GM19324 (cell line): ENCODE measurements around the gene DHRSX.
"Not testable (repeated sequence)": the region's sequence is repeated elsewhere in the genome, so short reads cannot be mapped to it uniquely, and the experiment has no call there.

Experiments used
- ATAC-seq: cut with Tn5 transposase; IDR thresholded peaks from one replicate; pipeline ENCODE4 v1.9.1; 2021; ENCODE audit warnings: mild to moderate bottlenecking, moderate library complexity; ENCODE audit not compliant: unreplicated experiment, low FRiP score

Gene DHRSX

GRCh38 chrX:2521092-2521926, 20.5 kb upstream of the DHRSX start:
- peak; percentile 68 for ATAC-seq

DNA sequence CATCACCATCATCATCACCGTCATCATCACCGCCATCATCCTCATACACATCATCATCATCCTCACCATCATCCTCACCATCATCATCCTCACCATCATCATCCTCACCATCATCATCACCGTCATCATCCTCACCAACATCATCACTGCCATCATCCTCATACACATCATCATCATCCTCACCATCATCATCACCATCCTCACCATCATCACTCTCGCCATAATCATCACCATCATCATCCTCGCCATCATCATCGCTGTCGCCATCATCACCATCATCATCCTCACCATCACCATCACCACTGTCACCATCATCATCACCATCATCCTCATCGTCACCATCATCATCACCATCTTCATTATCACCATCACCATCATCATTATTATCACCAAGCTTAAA, 19.8 kb upstream of the DHRSX start:
- no peak for ATAC-seq

GRCh38 chrX:2519638-2520037, 18.9 kb upstream of the DHRSX start:
- ATAC-seq, result not testable (repeated sequence)

GRCh38 chrX:2517055-2517454, 16.3 kb upstream of the DHRSX start:
- ATAC-seq, result no peak

- ATAC-seq, result peak; percentile 56
Observed at GRCh38 chrX:2516623-2517022, 15.8 kb upstream of the DHRSX start.

- no peak for ATAC-seq
Observed at GRCh38 chrX:2514131-2514530, 13.4 kb upstream of the DHRSX start.

GRCh38 chrX:2513121-2513664, 12.4 kb upstream of the DHRSX start:
- no peak for ATAC-seq

DNA sequence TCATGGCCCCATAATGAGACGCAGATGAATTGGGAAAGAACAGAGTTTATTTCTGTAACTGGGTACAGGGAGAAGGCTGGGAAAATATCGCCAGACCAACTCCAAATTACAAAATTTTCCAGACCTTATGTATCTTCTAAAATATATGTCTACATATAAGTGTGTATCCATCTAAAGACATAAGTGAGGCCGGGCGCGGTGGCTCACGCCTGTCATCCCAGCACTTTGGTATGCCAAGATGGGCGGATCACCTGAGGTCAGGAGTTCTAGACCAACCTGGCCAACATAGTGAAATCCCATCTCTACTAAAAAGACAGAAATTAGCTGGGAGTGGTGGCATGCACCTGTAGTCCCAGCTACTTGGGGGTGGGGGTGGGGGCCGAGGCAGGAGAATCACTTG, 11.7 kb upstream of the DHRSX start:
- ATAC-seq, result no peak

DNA sequence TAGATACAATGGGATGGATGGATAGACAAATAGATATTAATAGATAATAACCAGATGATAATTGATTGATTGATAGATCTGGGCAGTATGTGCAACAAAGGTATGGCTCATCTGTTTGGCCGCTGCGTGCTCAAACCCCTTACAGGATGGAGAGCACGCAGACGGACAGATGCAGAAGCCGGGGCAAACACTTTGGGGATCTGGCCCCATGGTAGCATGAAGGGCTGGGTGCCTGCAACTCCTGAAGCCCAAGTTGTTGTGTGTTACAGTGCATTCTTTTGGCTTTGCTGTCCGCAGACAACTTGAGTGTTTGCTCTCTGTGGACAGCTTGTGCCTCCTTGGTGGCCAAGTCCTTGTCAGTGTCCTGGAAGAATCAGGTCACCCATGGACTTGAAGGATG, 10.6 kb upstream of the DHRSX start:
- no peak for ATAC-seq

DNA sequence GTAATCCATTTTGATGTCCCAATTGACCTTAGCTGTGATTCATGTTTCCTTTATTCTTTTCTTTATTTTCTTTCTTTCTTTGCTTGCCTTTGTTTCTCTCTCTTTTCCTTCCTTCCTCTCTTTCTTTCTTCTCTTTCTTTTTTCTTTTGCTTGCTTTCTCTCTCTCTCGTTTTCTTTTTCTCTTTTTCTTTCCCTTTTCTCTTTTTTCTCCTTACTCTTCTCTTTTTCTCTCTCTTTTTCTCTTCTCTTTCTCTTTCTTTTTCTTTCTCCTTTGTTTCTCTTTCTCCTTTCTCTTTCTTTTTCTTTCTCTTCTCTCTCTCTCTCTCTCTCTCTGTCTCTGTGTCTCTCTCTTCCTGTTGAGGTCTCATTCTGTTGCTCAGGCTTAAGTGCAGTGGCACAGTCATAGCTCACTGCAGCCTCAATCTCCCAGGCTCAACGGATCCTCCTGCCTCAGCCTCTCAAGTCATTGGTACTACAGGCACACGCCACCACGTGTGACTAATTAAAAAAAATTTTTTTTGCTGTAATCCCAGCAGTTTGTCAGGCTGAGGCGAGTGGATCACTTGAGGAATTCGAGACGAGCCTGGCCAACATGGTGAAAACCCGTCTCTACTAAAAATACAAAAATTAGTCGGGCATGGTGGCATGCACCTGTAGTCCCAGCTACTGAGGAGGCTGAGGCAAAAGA, 8.0 kb upstream of the DHRSX start:
- ATAC-seq, result no peak

DNA sequence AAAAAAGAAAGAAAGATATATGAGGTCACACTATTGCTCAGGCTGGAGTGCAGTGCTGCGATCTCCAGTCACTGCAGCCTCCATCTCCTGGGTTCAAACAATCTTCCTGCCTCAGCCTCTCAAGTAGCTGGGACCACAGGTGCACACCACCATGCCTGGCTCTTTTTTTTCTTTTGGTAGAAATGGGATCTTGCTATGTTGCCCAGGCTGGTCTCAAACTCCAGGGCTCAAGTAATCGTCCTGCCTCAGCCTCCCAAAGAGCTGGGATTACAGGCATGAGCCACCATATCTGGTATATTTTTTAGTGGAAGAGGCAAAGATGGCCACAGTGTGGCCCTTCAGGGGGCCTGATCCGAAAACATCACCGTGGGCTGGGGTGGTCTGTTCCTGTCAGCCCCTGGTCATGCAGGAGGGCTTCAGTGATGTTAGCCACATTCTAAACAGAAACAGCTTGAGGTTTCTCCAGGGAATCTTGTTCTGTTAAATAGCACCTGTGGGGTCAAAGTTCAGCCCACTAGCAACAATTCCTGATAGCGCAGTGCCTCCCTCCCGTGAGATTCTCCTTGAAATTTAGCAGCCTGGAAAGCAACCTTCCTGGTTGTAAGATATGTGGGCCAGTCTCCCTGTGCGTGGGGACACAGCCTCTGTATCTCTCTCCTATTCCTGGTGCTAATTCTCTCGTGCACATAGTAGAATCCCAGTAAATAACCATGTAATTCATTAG, 7.3 kb upstream of the DHRSX start:
- ATAC-seq, result no peak

DNA sequence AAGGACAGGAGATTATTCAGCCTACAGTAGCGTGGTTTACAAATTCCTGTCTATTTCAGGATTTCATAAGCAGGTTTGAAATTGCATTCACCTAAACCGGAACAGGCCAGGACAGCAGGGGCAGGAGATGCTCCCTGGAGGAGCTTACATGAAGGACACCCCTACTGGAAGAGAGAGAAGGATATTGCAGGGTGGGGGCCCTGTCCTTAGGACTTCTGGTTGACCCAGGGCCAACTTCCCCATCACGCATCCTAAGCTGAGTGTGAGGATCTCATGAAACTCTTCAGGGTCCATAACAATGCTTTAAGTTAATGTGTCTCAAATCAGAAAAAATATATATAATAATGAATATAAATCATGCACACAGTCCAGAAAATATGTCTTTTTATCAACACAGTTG, 6.4 kb upstream of the DHRSX start:
- ATAC-seq, result no peak

DNA sequence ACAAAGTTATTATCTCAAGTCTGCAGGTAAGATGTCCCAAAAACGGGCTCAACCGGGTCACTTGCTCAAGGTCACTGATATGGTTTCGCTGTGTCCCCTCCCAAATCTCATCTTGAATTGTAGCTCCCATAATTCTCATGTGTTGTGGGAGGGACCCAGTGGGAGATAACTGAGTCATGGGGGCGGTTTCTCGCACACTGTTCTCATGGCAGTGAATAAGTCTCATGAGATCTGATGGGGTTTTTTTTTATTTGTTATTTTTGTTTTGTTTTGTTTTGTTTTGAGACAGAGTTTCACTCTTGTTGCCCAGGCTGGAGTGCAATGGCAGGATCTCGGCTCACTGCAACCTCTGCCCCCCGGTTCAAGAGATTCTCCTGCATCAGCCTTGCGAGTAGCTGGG, 4.6 kb upstream of the DHRSX start:
- not testable (repeated sequence) for ATAC-seq

DNA sequence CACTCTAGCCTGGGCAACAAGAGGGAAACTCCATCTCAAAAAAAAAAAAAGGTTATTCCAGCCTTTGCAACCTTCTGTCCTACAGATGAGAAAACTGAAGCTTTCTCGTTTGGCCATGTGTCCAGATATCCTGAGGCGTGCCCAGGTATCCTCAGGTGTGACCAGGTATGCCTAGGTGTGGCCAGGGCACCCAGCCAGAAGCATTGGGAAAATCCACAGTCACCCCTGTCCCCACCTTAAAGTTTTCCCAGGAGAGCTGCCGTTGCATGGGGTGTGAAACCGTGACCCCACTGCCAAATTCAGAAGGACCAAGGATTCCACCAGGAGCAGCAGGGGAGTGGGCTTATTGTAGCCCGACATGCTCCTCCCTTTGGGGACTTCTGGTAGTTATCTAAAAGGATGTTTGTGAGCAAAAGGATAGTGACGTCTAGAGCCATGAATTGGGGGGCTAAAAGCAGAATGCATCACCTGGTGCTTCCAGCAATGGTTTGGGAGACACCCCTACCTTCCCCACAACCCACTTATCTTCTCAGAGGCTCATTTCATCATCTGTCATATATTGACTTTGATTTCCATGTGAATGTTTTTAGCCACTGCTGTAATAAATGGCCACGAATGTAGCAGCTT, 4.0 kb upstream of the DHRSX start:
- no peak for ATAC-seq

- no peak for ATAC-seq
Observed at GRCh38 chrX:2503591-2504500, 3.1 kb upstream of the DHRSX start.

- no peak for ATAC-seq
Observed at GRCh38 chrX:2502668-2503519, 2.1 kb upstream of the DHRSX start.

DNA sequence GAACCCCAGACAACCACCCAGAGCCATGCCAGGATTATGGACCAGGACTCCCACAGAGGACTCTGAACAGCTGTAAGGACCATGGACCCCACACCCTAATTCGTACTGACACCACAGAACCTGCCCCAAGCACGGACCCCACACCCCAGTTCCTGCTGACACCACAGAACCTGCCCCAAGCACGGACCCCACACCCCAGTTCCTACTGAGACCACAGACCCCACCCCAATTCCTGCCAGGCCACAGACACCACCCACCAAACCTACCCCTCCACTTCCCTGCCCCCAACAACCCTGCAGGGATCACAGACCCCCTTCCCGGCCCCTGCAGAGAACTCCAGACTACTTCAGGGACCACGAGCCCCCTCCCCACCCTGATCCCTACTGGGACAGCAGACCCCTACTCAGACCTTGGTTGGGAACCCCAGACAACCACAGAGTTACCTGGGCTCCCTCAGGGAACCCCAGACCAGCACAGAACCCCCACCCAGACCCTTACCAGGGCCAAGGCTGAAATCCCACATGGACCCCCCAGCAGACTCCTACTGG, 1.4 kb upstream of the DHRSX start:
- ATAC-seq, result no peak

GRCh38 chrX:2501559-2502102, 855 bp upstream of the DHRSX start:
- no peak for ATAC-seq
